Measurements from ENCODE around the gene TPST2.

Gene TPST2

GRCh38 chr22:26610996-26611395, 21.1 kb upstream of the TPST2 start:
- no peak for DNase-seq (ENCODE audit: low read depth in 1 of 2, low spot score in 1 of 2)

- DNase-seq (ENCODE audit: low read depth in 1 of 2, low spot score in 1 of 2): no peak
Measured at GRCh38 chr22:26610072-26610958, 20.4 kb upstream of the TPST2 start.

GRCh38 chr22:26609287-26609686, 19.4 kb upstream of the TPST2 start:
- DNase-seq (ENCODE audit: low read depth in 1 of 2, low spot score in 1 of 2): no peak

- no peak for DNase-seq (ENCODE audit: low read depth in 1 of 2, low spot score in 1 of 2)
Measured at GRCh38 chr22:26608129-26608528, 18.2 kb upstream of the TPST2 start.

- no peak for DNase-seq (ENCODE audit: low read depth in 1 of 2, low spot score in 1 of 2)
Measured at GRCh38 chr22:26606611-26607010, 16.7 kb upstream of the TPST2 start.

- DNase-seq (ENCODE audit: low read depth in 1 of 2, low spot score in 1 of 2): no peak
Measured at GRCh38 chr22:26604368-26604767, 14.4 kb upstream of the TPST2 start.

- no peak for DNase-seq (ENCODE audit: low read depth in 1 of 2, low spot score in 1 of 2)
Measured at GRCh38 chr22:26602127-26602526, 12.2 kb upstream of the TPST2 start.

GRCh38 chr22:26601726-26602125, 11.8 kb upstream of the TPST2 start:
- DNase-seq (ENCODE audit: low read depth in 1 of 2, low spot score in 1 of 2): no peak

GRCh38 chr22:26599505-26599904, 9.6 kb upstream of the TPST2 start:
- no peak for DNase-seq (ENCODE audit: low read depth in 1 of 2, low spot score in 1 of 2)

- no peak for DNase-seq (ENCODE audit: low read depth in 1 of 2, low spot score in 1 of 2)
Measured at GRCh38 chr22:26597480-26597879, 7.5 kb upstream of the TPST2 start.

- no peak for DNase-seq (ENCODE audit: low read depth in 1 of 2, low spot score in 1 of 2)
Measured at GRCh38 chr22:26597026-26597425, 7.1 kb upstream of the TPST2 start.

GRCh38 chr22:26593763-26594162, 3.8 kb upstream of the TPST2 start:
- DNase-seq (ENCODE audit: low read depth in 1 of 2, low spot score in 1 of 2): no peak

- DNase-seq (ENCODE audit: low read depth in 1 of 2, low spot score in 1 of 2): peak; percentile 11 to 16
Measured at GRCh38 chr22:26592421-26592891, 2.5 kb upstream of the TPST2 start.

- DNase-seq (ENCODE audit: low read depth in 1 of 2, low spot score in 1 of 2): peak in 1 of 2 donors; percentile 10
Measured at GRCh38 chr22:26589367-26589844, 526 bp downstream of the TPST2 start.

- no peak for DNase-seq (ENCODE audit: low read depth in 1 of 2, low spot score in 1 of 2)
Measured at GRCh38 chr22:26588729-26589366, 1.1 kb downstream of the TPST2 start.

GRCh38 chr22:26587991-26588613, 1.8 kb downstream of the TPST2 start:
- DNase-seq (ENCODE audit: low read depth in 1 of 2, low spot score in 1 of 2): no peak

GRCh38 chr22:26586556-26587325, 3.2 kb downstream of the TPST2 start:
- no peak for DNase-seq (ENCODE audit: low read depth in 1 of 2, low spot score in 1 of 2)

- DNase-seq (ENCODE audit: low read depth in 1 of 2, low spot score in 1 of 2): no peak
Measured at GRCh38 chr22:26585104-26585790, 4.7 kb downstream of the TPST2 start.

GRCh38 chr22:26584010-26584409, 5.9 kb downstream of the TPST2 start:
- no peak for DNase-seq (ENCODE audit: low read depth in 1 of 2, low spot score in 1 of 2)

GRCh38 chr22:26581633-26582168, 8.2 kb downstream of the TPST2 start:
- DNase-seq (ENCODE audit: low read depth in 1 of 2, low spot score in 1 of 2): no peak
